IPS DF 19.7 (cell line): ENCODE data around the gene TANGO6.
"Not testable (repeated sequence)": the region's sequence is repeated elsewhere in the genome, so short reads cannot be mapped to it uniquely, and the experiment has no call there.

ENCODE experiments used
- DNase-seq: peaks from one replicate; pipeline ENCODE4 v3.0.0-alpha.2; 2013; ENCODE audit warnings: low read depth, low spot score

The TANGO6 gene

GRCh38 chr16:69055008-69055407 is 211.7 kb downstream of the TANGO6 start:
- no peak for DNase-seq

- no peak for DNase-seq
Observed at GRCh38 chr16:69055980-69056379, 212.6 kb downstream of the TANGO6 start.

GRCh38 chr16:69056421-69056820 is 213.1 kb downstream of the TANGO6 start:
- no peak for DNase-seq

- DNase-seq, result no peak
Observed at GRCh38 chr16:69057400-69058378, 214.4 kb downstream of the TANGO6 start.

- DNase-seq, result not testable (repeated sequence)
Observed at GRCh38 chr16:69063491-69063890, 220.2 kb downstream of the TANGO6 start.

- no peak for DNase-seq
Observed at GRCh38 chr16:69064124-69064763, 220.9 kb downstream of the TANGO6 start.

GRCh38 chr16:69064764-69065313 is 221.5 kb downstream of the TANGO6 start:
- DNase-seq, result no peak

- DNase-seq, result no peak
Observed at GRCh38 chr16:69069504-69069903, 226.2 kb downstream of the TANGO6 start.

- DNase-seq, result no peak
Observed at GRCh38 chr16:69071036-69071435, 227.7 kb downstream of the TANGO6 start.

GRCh38 chr16:69072640-69072974 is 229.3 kb downstream of the TANGO6 start:
- no peak for DNase-seq

- DNase-seq, result no peak
Observed at GRCh38 chr16:69073181-69073702, 229.9 kb downstream of the TANGO6 start.

GRCh38 chr16:69077251-69077650 is 233.9 kb downstream of the TANGO6 start:
- DNase-seq, result no peak

GRCh38 chr16:69078073-69078472 is 234.7 kb downstream of the TANGO6 start:
- no peak for DNase-seq

GRCh38 chr16:69079697-69080096 is 236.4 kb downstream of the TANGO6 start:
- DNase-seq, result no peak

GRCh38 chr16:69083306-69083941 is 240.1 kb downstream of the TANGO6 start:
- DNase-seq, result no peak

GRCh38 chr16:69084289-69084688 is 241.0 kb downstream of the TANGO6 start:
- no peak for DNase-seq

GRCh38 chr16:69085032-69085695 is 241.8 kb downstream of the TANGO6 start:
- no peak for DNase-seq

- DNase-seq, result no peak
Observed at GRCh38 chr16:69087161-69087581, 243.8 kb downstream of the TANGO6 start.

GRCh38 chr16:69088684-69089083 is 245.4 kb downstream of the TANGO6 start:
- no peak for DNase-seq

GRCh38 chr16:69089091-69089910 is 246.0 kb downstream of the TANGO6 start:
- DNase-seq, result no peak
